Hepatocyte (in vitro differentiated cells): ENCODE results near the gene MOGAT1. TPM values are rescaled to one million over a fixed set of nuclear protein-coding genes. Genes with fewer than 3 reads are reported as not detected.
A peak's percentile ranks its signal among the peaks of the same experiment; 100 is the strongest.

Experiments used
- DNase-seq: peaks from one replicate; pipeline ENCODE4 v3.0.0-alpha.2; 2016; ENCODE audit warnings: low spot score
- H2AFZ ChIP-seq: fragments of 200-600 bp; sonication (generic); 2 replicates; pipeline ENCODE4 v1.6.0; 2016; ENCODE audit warnings: antibody characterized with exemption, mild to moderate bottlenecking
- H3K27ac ChIP-seq: fragments of 200-600 bp; sonication (generic); 2 replicates; pipeline ENCODE4 v1.5.1; 2016; ENCODE audit warnings: mild to moderate bottlenecking
- H3K27me3 ChIP-seq: fragments of 200-600 bp; sonication (generic); 2 replicates; pipeline ENCODE4 v1.6.1; 2016
- H3K36me3 ChIP-seq: fragments of 200-600 bp; sonication (generic); replicated peaks from 2 replicates; pipeline ENCODE4 v1.5.1; 2016; ENCODE audit warnings: low read depth; ENCODE audit not compliant: insufficient read depth
- H3K4me1 ChIP-seq: fragments of 200-600 bp; sonication (generic); 2 replicates; pipeline ENCODE4 v1.5.1; 2016; ENCODE audit warnings: mild to moderate bottlenecking, moderate library complexity; ENCODE audit not compliant: insufficient read depth
- H3K4me2 ChIP-seq: fragments of 200-600 bp; sonication (generic); 2 replicates; pipeline ENCODE4 v1.6.0; 2016
- H3K4me3 ChIP-seq: fragments of 200-600 bp; sonication (generic); 2 replicates; pipeline ENCODE4 v1.5.1; 2016; ENCODE audit warnings: mild to moderate bottlenecking
- H3K79me2 ChIP-seq: fragments of 200-600 bp; sonication (generic); 2 replicates; pipeline ENCODE4 v1.6.0; 2017; ENCODE audit warnings: mild to moderate bottlenecking
- H3K9me2 ChIP-seq: fragments of 200-600 bp; sonication (generic); replicated peaks from 2 replicates; pipeline ENCODE4 v1.6.0; 2017; ENCODE audit warnings: mild to moderate bottlenecking; ENCODE audit not compliant: insufficient read depth
- H3K9me3 ChIP-seq: fragments of 200-600 bp; sonication (generic); 2 replicates; pipeline ENCODE4 v1.5.1; 2016; ENCODE audit warnings: low read depth, mild to moderate bottlenecking
- H4K20me1 ChIP-seq: fragments of 200-600 bp; sonication (generic); 2 replicates; pipeline ENCODE4 v1.6.0; 2016; ENCODE audit warnings: mild to moderate bottlenecking; ENCODE audit not compliant: insufficient read depth, poor library complexity, severe bottlenecking
- CTCF ChIP-seq: fragments of 200-600 bp; sonication (generic); IDR thresholded peaks from 2 replicates; pipeline ENCODE4 v1.5.1; 2016; ENCODE audit warnings: antibody characterized with exemption, mild to moderate bottlenecking; ENCODE audit not compliant: poor library complexity
- EZH2 ChIP-seq: fragments of 200-600 bp; sonication (generic); IDR thresholded peaks from 2 replicates; pipeline ENCODE4 v1.6.1; 2016; ENCODE audit warnings: antibody characterized with exemption, mild to moderate bottlenecking, borderline replicate concordance
- EZH2phosphoT487 ChIP-seq: fragments of 200-600 bp; sonication (generic); IDR thresholded peaks from one replicate; pipeline ENCODE4 v1.6.1; 2018; ENCODE audit warnings: antibody characterized with exemption, mild to moderate bottlenecking, low read depth, moderate library complexity; ENCODE audit not compliant: unreplicated experiment, severe bottlenecking
- WGBS: methylation state at CpG from one replicate; pipeline ENCODE4 v1.1.6; 2016; ENCODE audit warnings: low lambda C conversion rate; ENCODE audit errors: missing lambda C conversion rate; 5-methylcytosine and 5-hydroxymethylcytosine counted together
- polyA plus RNA-seq: library from polyadenylated mRNA; unstranded; fragments of >200 nt; fragmentation: Nextera tagmentation; extraction: Ambion mirVana; gene quantifications from 2 replicates; pipeline ENCODE4 v1.2.1, GENCODE V29; 2016
- total RNA-seq: library from RNA; depleted of rRNA; stranded (reverse); fragments of >200 nt; gene quantifications from 2 replicates; pipeline ENCODE4 v1.2.3, GENCODE V29; 2014

MOGAT1 gene
- total and polyA plus RNA-seq, 2 experiments from 2014 or later: not detected

DNA sequence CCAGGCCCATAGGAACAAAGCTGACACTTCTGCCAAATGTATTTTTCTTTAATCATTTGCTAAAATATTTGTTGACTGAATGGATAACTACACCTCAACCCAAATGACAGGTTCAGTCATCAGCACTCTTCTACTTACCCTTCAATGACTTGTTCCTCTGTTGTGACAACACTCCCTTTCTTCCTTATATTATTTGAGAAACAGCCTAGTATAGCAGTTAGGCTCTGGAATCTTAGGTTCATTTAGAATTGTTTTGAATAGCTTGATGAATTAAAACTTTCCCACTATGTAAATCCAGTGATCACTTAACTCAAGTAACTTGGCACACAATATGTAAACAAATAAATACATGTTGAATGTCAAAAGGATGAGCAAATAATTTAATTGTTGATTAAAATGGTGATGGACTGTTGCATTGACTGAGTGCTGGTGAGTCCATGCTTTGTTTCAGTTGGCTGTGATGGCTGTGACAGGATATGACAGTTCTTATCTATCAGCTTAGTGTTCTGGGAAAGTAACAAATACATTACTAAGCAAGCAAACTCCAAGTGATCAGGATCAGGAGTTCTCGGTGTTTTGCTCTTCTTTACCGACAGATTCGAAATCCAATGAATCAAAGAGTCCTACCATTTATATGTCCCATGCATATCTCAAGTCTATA is 2.8 kb upstream of the MOGAT1 start:
- H3K9me3 ChIP-seq: no peaks in the 10 kb centered on the region
- H3K4me2 ChIP-seq: no peak overlapping the region
- WGBS: 89% methylated on average over 3 of the region's 3 CpGs

GRCh38 chr2:222669353-222669752 is 2.1 kb upstream of the MOGAT1 start:
- H3K79me2 ChIP-seq: no peaks in the 10 kb centered on the region
- no peak overlapping the region for H3K4me2 ChIP-seq
- H3K36me3 ChIP-seq: no peaks in the 10 kb centered on the region
- H3K27me3 ChIP-seq: peaks cover 26% of the 10 kb centered on the region
- no peak overlapping the region for H3K4me3 ChIP-seq
- no peak for TF ChIP-seq CTCF
- TF ChIP-seq EZH2phosphoT487: no peak
- no peak for TF ChIP-seq EZH2
- H2AFZ ChIP-seq: no peak overlapping the region
- H3K9me2 ChIP-seq: no peaks in the 10 kb centered on the region
- no peak overlapping the region for H3K27ac ChIP-seq
- H4K20me1 ChIP-seq: no peaks in the 10 kb centered on the region
- 62% methylated on average over 4 of the region's 4 CpGs for WGBS
- DNase-seq: no peak
- H3K9me3 ChIP-seq: no peaks in the 10 kb centered on the region
- H3K4me1 ChIP-seq: peaks cover 9% of the 10 kb centered on the region

More for the DNA sequence above, 2.8 kb upstream of the MOGAT1 start:
- Histone ChIP-seq H3K4me1 (peaks cover 9% of the 10 kb centered on the region), H3K4me3 (no peak overlapping the region), H4K20me1 (no peaks in the 10 kb centered on the region), H2AFZ (no peak overlapping the region), H3K27me3 (peaks cover 26% of the 10 kb centered on the region), H3K27ac (no peak overlapping the region), H3K79me2 (no peaks in the 10 kb centered on the region), H3K9me2 (no peaks in the 10 kb centered on the region), H3K36me3 (no peaks in the 10 kb centered on the region)
- TF ChIP-seq EZH2: no peak
- TF ChIP-seq EZH2phosphoT487: no peak
- no peak for TF ChIP-seq CTCF
- DNase-seq: no peak

GRCh38 chr2:222670191-222671038 is 1.0 kb upstream of the MOGAT1 start:
- Histone ChIP-seq H3K4me2 (peak overlapping the region; percentile 99), H3K9me2 (no peaks in the 10 kb centered on the region), H3K36me3 (no peaks in the 10 kb centered on the region), H3K4me1 (peaks cover 9% of the 10 kb centered on the region), H3K27ac (no peak overlapping the region), H3K27me3 (peaks cover 26% of the 10 kb centered on the region), H3K79me2 (no peaks in the 10 kb centered on the region), H2AFZ (no peak overlapping the region), H3K4me3 (no peak overlapping the region), H3K9me3 (no peaks in the 10 kb centered on the region), H4K20me1 (no peaks in the 10 kb centered on the region)
- 77% methylated on average over 9 of the region's 9 CpGs for WGBS
- TF ChIP-seq CTCF (no peak), EZH2phosphoT487 (no peak), EZH2 (no peak)
- peak; percentile 5 for DNase-seq
